ENCODE measurements around the gene SPIRE1.
"Not testable (repeated sequence)": the region's sequence is repeated elsewhere in the genome, so short reads cannot be mapped to it uniquely, and the experiment has no call there.

The SPIRE1 gene

DNA sequence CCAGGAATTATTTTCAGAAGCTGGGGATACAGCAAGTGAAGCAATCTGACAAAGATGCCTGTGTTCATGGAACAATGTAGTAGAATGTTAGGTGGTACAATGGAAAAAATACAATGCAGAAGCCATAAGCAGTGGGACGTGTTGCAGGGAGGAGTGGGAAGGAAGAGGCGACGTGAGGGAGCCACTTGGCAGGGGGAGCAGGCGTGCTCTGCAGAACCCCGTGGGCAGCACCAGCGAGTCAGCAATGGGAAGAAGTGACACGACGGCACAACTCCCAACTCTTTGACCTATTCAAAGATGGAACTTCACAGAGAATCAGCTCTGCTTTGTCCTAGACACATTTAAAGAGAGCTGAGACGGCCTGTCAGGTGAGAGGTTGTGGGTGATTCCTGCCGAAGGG, 219.7 kb downstream of the SPIRE1 start:
- DNase-seq: no peak

DNA sequence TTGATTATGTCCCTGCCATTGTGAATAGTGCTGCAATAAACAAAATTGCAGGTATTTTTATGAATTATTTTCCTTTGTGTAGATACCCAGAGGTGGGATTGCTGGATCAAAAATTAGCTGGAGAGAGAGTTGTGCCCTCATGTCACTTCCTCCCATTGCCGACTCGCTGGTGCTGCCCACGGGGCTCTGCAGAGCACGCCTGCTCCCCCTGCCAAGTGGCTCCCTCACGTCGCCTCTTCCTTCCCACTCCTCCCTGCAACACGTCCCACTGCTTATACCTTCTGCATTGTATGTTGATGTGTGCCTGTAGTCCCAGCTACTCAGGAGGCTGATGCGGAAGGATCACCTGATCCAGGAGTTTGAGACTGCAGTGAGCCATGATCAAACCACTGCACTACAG, 222.0 kb downstream of the SPIRE1 start:
- no peak for DNase-seq

- no peak for DNase-seq
Observed at GRCh38 chr18:12434541-12434929, 223.4 kb downstream of the SPIRE1 start.

DNA sequence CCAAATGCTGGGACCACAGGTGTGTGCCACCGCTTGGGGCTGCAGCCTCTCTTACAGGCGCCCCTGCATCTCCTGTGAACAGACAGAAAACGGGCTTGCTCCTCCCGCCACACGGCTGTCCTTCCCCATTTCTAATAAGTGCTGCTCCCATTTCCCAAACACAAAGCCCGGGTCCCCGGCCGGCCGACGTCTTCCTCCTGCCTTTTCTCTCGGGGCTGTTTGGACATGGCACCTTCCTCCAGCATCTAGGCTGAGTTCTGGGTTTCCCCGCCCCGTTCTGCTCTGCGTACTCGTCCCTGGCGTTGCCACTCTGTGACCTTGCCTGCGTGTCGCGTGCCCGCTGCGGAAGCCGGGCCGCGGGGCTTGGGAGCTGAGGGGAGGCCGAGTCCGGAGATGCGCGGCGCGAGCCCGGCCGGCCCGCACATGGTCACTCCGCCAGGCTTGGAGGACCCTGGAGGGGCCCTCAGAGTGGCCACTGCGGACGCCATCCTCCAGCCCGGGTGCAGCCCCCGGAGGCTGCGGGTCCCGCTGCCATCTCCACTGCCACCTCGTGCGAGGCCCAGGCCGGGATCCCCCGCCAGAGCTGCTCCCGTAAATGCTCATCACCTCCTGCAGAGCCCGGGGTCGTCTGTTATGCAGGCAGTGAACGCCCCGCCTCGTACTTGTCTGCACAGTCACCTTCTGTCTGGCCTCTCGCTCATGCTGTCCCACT, 223.9 kb downstream of the SPIRE1 start:
- DNase-seq: no peak

DNA sequence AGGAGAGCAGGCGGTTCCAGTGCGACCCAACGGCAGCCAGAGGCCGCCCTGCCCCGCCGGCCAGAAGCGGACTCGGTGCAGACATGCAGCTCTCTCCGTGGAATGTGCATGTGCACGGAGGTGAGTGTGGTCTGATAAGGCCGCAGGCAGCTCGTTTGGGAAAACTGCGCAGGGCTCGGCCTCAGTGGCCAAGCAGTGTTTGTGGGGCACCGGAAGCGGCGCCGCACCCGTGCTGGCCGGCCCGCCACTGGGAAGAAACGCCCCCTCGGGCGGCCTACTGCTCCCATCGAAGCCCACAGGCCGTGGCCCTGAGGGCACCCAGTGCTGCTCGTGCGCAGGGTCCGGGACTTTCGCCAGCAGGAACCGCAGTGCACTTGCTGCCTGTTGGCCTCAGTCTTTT, 225.0 kb downstream of the SPIRE1 start:
- no peak for DNase-seq

DNA sequence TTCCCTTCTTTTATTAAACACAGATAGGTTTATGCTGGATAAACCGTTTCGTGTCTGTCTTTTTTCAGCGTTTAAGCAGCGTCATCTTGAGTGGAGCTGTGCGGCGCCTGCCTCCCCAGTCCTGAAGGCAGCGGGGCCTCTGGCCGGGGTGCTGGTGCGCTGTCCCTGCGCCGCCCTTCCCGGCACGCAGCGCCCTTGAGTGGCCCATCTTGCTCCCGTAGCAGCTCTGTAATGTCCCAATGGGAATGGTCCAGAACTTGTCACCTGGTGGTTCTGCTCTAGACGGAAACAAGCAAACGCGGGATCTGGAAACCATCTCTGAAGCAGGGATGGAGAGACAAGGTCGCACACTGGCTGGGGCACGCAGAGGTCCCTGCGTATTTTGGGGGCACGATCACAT, 225.7 kb downstream of the SPIRE1 start:
- no peak for DNase-seq

DNA sequence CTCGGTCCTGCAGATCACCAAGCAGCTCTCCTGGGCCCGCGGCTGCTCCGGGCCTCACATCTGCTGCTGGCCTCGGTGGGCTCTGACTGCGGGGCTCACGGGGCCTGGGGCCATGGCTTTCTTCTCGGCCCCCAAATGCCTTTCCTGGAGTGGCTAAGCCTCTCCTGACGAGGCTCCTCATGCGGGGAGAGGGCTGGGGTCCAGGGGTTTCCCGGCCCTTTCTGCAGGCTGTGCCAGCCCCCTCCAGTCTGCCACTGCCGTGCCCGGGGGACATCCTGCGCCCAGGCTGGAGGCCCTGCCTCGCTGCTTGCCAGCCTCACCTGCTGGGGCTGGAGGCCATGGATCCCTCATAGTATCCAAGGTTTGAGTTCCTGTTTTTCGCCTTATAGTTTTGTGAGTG, 226.3 kb downstream of the SPIRE1 start:
- DNase-seq: no peak

- DNase-seq: no peak
Observed at GRCh38 chr18:12430137-12430990, 227.5 kb downstream of the SPIRE1 start.

DNA sequence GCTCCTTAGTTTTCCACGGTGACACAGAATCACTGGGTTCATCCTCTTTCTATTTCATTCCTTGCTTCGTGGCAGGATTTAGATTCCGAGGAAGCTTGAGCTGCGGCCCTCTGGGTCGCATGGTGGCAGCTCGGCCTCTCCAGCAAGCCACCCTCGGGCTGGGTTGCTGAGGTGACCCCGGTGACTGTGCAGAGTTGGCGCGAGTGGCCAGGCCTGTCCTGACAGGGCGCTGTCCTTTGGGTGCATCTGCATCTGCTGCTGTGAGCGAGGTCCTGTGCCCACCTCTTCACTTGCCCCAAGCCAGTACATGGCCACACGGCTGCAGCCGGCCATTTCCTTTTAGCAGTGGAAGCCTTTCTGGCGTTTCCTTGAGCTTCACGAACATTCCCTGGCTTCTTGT, 228.4 kb downstream of the SPIRE1 start:
- no peak for DNase-seq

DNA sequence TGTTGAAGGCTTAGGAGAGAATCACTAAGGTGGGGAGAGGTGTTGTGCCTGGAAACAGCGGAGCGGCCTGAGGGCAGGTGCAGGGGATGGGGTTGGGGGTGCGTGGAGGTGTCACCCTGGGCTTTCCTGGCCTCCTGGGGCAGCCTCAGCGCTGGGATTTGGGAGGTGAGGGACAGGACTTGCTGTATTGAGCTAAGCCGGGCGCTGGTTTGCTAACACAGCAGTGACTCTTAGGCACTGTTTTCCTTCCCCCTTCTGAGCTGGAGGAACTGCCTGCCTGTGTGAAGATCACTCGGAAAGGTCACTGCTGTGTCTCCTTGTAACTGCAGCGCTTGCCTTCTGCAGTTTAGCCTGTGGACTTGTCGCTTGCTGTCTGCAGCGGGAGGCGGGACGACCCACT, 229.0 kb downstream of the SPIRE1 start:
- DNase-seq: no peak

DNA sequence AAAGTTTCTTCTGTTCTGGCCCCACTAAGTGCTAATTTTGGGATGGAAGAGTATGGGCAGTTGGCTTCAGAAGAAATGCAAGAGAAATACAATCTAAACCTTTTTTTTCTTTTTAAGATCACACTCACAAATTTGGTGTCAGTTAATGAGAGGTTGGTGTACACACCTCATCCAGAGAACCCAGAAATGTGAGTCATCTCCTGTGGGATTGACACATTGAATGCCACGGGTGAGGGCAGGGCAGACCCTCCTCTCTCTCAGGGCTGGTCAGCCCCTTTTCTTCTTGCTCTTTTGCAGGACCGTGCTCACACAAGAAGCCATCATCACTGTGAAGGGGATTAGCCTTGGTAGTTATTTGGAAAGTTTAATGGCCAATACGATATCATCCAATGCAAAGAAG, 231.0 kb downstream of the SPIRE1 start:
- DNase-seq: no peak

- DNase-seq: no peak
Observed at GRCh38 chr18:12424252-12424651, 233.7 kb downstream of the SPIRE1 start.

DNA sequence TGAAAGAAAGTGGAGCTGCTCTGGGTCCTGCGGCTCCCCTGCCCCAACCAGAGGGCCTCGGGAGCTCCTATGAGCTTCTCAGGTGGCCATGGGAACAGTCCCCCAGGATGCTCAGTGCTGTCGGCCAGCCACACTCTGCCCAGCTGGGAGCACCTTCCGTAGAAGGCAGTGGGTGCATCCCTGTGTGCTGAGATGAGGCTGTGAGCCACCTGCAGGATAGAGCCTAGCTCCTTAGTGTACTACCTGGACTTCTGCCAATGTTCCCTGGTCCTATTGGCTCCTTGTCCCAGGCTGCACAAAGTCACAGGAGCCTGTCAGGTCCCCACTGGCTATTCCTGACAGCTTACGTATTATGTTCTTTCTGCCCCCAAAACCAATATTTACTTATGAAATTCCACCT, 234.1 kb downstream of the SPIRE1 start:
- DNase-seq: no peak

DNA sequence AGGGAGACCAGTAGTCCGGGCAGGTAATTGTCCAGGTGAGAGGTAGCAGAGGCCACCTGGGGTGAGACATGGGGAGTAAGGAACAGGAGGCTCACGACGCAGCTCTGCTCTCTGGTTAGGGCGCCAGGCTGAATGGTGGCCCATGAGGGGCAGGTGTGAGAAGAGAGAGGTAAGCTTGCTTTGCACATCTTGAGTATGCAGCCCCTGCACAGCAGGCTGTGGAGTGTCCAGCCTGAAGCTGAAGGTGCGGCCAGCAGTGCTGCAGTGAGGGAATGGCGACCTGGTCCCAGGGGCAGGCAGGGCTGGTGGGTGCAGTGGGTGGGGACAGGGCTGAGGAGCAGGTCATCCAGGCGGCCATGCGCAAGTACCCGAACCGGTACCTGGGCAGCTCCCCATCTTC, 234.5 kb downstream of the SPIRE1 start:
- no peak for DNase-seq

DNA sequence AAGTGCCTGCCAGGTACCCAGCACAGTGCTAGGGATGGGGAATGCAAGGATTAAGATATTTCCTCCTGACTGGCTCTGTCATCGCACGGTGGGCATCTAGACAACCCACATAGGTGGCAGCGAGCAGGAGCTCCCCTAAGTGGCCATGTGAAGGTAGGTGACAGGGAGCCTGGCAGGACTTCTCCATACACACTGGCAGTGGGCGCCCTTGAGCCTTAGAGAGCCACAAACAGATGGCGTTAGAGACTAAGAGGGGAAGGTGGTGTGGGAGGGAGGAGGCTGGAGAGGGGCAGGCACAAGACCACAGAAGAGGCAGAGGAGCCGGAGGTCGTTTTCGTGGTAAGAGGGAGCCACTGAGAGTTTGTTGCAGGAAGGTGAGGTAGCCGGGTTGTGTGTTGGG, 235.0 kb downstream of the SPIRE1 start:
- DNase-seq: no peak

GRCh38 chr18:12421732-12422131, 236.2 kb downstream of the SPIRE1 start:
- no peak for DNase-seq

DNA sequence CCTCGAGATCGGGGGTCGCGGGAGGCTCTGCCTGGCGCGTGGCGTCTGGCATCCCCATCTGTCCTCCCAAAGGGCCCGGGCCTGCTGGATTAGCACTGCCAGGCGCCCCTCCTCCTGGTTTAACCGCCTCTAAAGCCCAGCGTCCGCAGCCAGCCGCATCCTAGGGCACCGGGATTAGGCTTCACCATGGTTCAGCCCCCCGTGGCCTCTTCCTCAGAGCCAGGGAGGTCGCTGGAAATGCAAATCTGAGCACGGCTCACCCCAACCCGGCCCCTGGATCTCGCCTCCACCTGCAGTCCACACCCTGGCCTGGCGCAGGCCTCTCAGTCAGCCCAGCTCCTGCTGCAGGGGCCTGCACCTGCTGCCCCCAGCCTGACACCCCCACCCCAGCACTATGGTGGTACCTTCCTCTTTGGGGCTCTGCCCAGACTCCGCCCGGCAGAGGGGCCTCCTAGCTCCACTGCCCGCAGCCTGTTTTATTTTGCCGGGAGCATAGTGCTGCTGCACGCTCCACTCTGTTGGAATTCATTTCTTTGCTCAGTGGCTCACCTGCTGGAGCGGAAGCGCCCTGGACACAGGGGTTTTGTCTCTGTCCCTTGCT, 237.0 kb downstream of the SPIRE1 start:
- no peak for DNase-seq

DNA sequence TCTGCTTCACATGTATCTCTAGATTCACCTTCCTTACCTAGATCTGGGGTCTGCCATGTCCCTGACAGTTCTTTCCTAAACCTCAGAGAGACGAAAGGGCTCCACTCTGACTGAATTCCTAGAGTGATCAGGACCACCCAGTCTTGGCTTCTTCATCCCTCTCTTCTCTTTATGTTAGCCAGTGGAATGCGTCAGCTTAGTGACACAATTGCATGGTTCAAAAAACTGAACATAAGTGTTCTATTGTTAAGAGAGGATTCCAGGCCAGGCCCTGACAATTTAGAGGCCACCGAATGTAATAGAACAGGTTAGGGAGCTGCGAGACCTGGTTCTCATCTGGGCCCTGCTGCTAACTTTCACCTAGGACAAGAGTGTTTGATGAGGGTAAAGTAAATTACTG, 240.2 kb downstream of the SPIRE1 start:
- no peak for DNase-seq

DNA sequence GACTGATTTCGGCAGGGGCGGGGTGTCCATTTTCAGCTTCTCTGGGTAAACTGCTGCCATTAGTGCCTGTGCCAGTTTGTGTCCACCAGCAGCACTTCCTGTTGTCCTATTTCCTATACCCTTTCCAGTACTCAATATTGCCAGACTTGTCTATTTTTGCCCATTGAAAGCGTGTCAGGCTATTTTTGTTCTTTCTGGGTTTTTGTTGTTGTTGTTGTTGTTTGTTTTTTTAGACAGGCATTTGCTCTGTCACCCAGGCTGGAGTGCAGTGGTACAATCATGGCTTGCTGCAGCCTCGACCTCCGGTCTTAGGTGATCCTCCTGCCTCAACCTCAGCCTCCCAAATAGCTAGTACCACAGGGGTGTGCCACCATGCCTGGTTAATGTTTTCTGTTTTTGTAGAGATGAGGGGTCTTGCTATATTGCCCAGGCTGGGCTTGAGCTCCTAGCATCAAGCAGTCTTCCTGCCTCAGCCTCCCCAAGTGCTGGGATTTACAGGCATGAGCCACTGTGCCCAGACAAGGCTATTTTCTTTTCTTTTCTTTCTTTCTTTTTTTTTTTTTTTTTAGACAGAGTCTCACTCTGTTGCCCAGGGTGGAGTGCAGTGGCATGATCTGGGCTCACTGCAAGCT, 241.7 kb downstream of the SPIRE1 start:
- no peak for DNase-seq

- no peak for DNase-seq
Observed at GRCh38 chr18:12411456-12411855, 246.5 kb downstream of the SPIRE1 start.

DNA sequence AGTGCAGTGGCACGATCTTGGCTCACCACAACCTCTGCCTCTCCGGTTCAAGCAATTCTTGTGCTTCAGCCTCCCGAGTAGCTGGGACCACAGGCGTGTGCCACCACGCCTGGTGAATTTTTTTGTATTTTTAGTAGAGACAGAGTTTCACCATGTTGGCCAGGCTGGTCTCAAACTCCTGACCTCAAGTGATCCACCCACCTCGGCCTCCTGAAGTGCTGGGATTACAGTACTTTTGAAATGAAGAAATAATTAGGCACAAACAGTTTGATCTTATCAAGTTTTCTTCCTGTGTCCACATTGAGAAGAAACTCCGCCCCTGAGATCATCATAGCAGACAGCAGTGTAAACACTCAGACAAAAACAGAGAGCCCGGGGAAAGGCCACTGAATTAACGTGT, 247.2 kb downstream of the SPIRE1 start:
- not testable (repeated sequence) for DNase-seq

- no peak for DNase-seq
Observed at GRCh38 chr18:12410081-12410481, 247.8 kb downstream of the SPIRE1 start.

GRCh38 chr18:12409469-12409868, 248.4 kb downstream of the SPIRE1 start:
- DNase-seq: no peak
